MM.1S (cell line): ENCODE data around the gene ADAMTS12.

Experiments
- DNase-seq: peaks from one replicate; pipeline ENCODE4 v3.0.0-alpha.2; 2015
- H2AFZ ChIP-seq: fragments of 300-600 bp; sonication (generic); 2 replicates; pipeline ENCODE4 v1.6.0; 2016; ENCODE audit warnings: antibody characterized with exemption, low read length
- H3F3A ChIP-seq: fragments of 300-600 bp; sonication (generic); 2 replicates; pipeline ENCODE4 v1.6.1; 2016; ENCODE audit warnings: mild to moderate bottlenecking, antibody characterized with exemption, low read length, moderate library complexity, mixed read lengths; ENCODE audit not compliant: insufficient read depth
- H3K27ac ChIP-seq: fragments of 300-600 bp; sonication (generic); 2 replicates; pipeline ENCODE4 v1.5.1; 2016; ENCODE audit warnings: mild to moderate bottlenecking, low read length
- H3K27me3 ChIP-seq: fragments of 300-600 bp; sonication (generic); replicated peaks from 2 replicates; pipeline ENCODE4 v1.6.0; 2016; ENCODE audit warnings: low read length; ENCODE audit not compliant: insufficient read depth
- H3K36me3 ChIP-seq: fragments of 300-600 bp; sonication (generic); replicated peaks from 2 replicates; pipeline ENCODE4 v1.6.1; 2016; ENCODE audit warnings: mild to moderate bottlenecking, low read length, mixed read lengths; ENCODE audit not compliant: insufficient read depth
- H3K4me1 ChIP-seq: fragments of 300-600 bp; sonication (generic); 2 replicates; pipeline ENCODE4 v1.6.1; 2016; ENCODE audit warnings: low read length, mixed read lengths
- H3K4me2 ChIP-seq: fragments of 300-600 bp; sonication (generic); 2 replicates; pipeline ENCODE4 v1.6.0; 2016; ENCODE audit warnings: low read depth, low read length
- H3K4me3 ChIP-seq: fragments of 300-600 bp; sonication (generic); 2 replicates; pipeline ENCODE4 v1.5.1; 2016; ENCODE audit warnings: low read length, mixed read lengths
- H3K79me2 ChIP-seq: fragments of 300-600 bp; sonication (generic); 2 replicates; pipeline ENCODE4 v1.6.1; 2016; ENCODE audit warnings: mixed run types, low read length, mixed read lengths
- H3K9ac ChIP-seq: fragments of 300-600 bp; sonication (generic); 2 replicates; pipeline ENCODE4 v1.6.1; 2016; ENCODE audit warnings: low read length, mixed read lengths
- H3K9me2 ChIP-seq: fragments of 300-600 bp; sonication (generic); replicated peaks from 2 replicates; pipeline ENCODE4 v1.6.1; 2016; ENCODE audit warnings: mild to moderate bottlenecking, low read length, mixed read lengths; ENCODE audit not compliant: insufficient read depth
- H3K9me3 ChIP-seq: fragments of 300-600 bp; sonication (generic); replicated peaks from 2 replicates; pipeline ENCODE4 v1.6.1; 2016; ENCODE audit warnings: mild to moderate bottlenecking, low read length, mixed read lengths; ENCODE audit not compliant: insufficient read depth
- H4K20me1 ChIP-seq: fragments of 300-600 bp; sonication (generic); 2 replicates; pipeline ENCODE4 v1.6.1; 2016; ENCODE audit warnings: mild to moderate bottlenecking, low read length, moderate library complexity, mixed read lengths; ENCODE audit not compliant: insufficient read depth
- CTCF ChIP-seq: fragments of 300-600 bp; sonication (generic); IDR thresholded peaks from 2 replicates; pipeline ENCODE4 v1.5.1; 2016; ENCODE audit warnings: antibody characterized with exemption, low read length, mixed read lengths
- EZH2 ChIP-seq: fragments of 300-600 bp; sonication (generic); optimal IDR thresholded peaks from 2 replicates; pipeline ENCODE3; 2017; ENCODE audit warnings: low read depth, mild to moderate bottlenecking, antibody characterized with exemption, low read length, mixed read lengths
- EZH2phosphoT487 ChIP-seq: fragments of 300-600 bp; sonication (generic); IDR thresholded peaks from 2 replicates; pipeline ENCODE4 v1.6.1; 2018; ENCODE audit warnings: antibody characterized with exemption, low read length

The ADAMTS12 gene

GRCh38 chr5:33807771-33808170 is 84.0 kb downstream of the ADAMTS12 start:
- no peak for DNase-seq
- H3K36me3 ChIP-seq, result no peaks in the 10 kb centered on the region
- H3F3A ChIP-seq, result no peaks in the 10 kb centered on the region
- no peak overlapping the region for H3K27ac ChIP-seq
- no peak overlapping the region for H3K4me2 ChIP-seq
- no peaks in the 10 kb centered on the region for H4K20me1 ChIP-seq
- H3K4me1 ChIP-seq, result no peaks in the 10 kb centered on the region
- H3K79me2 ChIP-seq, result no peaks in the 10 kb centered on the region
- H2AFZ ChIP-seq, result no peak overlapping the region
- H3K9me2 ChIP-seq, result no peaks in the 10 kb centered on the region
- H3K9ac ChIP-seq, result no peak overlapping the region
- H3K9me3 ChIP-seq, result no peaks in the 10 kb centered on the region
- H3K27me3 ChIP-seq, result no peaks in the 10 kb centered on the region
- H3K4me3 ChIP-seq, result no peak overlapping the region
- TF ChIP-seq CTCF (no peak), EZH2phosphoT487 (no peak), EZH2 (no peak)

GRCh38 chr5:33806738-33807442 is 84.9 kb downstream of the ADAMTS12 start:
- TF ChIP-seq EZH2phosphoT487 (no peak), CTCF (no peak), EZH2 (no peak)
- no peak overlapping the region for H2AFZ ChIP-seq
- H3K9me3 ChIP-seq, result no peaks in the 10 kb centered on the region
- H3K36me3 ChIP-seq, result no peaks in the 10 kb centered on the region
- no peaks in the 10 kb centered on the region for H3K4me1 ChIP-seq
- no peak overlapping the region for H3K4me2 ChIP-seq
- no peak overlapping the region for H3K27ac ChIP-seq
- no peaks in the 10 kb centered on the region for H3K79me2 ChIP-seq
- no peaks in the 10 kb centered on the region for H4K20me1 ChIP-seq
- no peak overlapping the region for H3K4me3 ChIP-seq
- no peaks in the 10 kb centered on the region for H3K27me3 ChIP-seq
- H3F3A ChIP-seq, result no peaks in the 10 kb centered on the region
- DNase-seq, result no peak
- no peak overlapping the region for H3K9ac ChIP-seq
- H3K9me2 ChIP-seq, result no peaks in the 10 kb centered on the region

- H3K9me3 ChIP-seq, result no peaks in the 10 kb centered on the region
These were observed 90.5 kb downstream of the ADAMTS12 start for GRCh38 chr5:33801292-33801691.

More at GRCh38 chr5:33801292-33801691, 90.5 kb downstream of the ADAMTS12 start:
- H2AFZ ChIP-seq, result no peak overlapping the region
- no peak overlapping the region for H3K27ac ChIP-seq
- no peaks in the 10 kb centered on the region for H4K20me1 ChIP-seq
- no peaks in the 10 kb centered on the region for H3K36me3 ChIP-seq
- DNase-seq, result no peak
- TF ChIP-seq EZH2 (no peak), CTCF (no peak), EZH2phosphoT487 (no peak)
- H3K9ac ChIP-seq, result no peak overlapping the region
- H3K4me3 ChIP-seq, result no peak overlapping the region
- H3K79me2 ChIP-seq, result no peaks in the 10 kb centered on the region
- no peaks in the 10 kb centered on the region for H3K4me1 ChIP-seq
- H3K27me3 ChIP-seq, result no peaks in the 10 kb centered on the region
- no peaks in the 10 kb centered on the region for H3K9me2 ChIP-seq
- H3F3A ChIP-seq, result no peaks in the 10 kb centered on the region
- H3K4me2 ChIP-seq, result no peak overlapping the region
